GM12878 (cell line): ENCODE data around the gene USP9X. TPM values are rescaled to one million over a fixed set of nuclear protein-coding genes. Genes with fewer than 3 reads are reported as not detected.

Experiments
- CBX3 ChIP-seq: fragments of 200-600 bp; sonication (generic); IDR thresholded peaks from 2 replicates; pipeline ENCODE4 v1.6.1; 2016; ENCODE audit warnings: low read depth, borderline replicate concordance
- FOXK2 ChIP-seq: fragments of 450-650 bp; IDR thresholded peaks from 2 replicates; pipeline ENCODE4 v1.6.1; 2017; ENCODE audit warnings: mild to moderate bottlenecking, moderate library complexity
- GABPA ChIP-seq: IDR thresholded peaks from 2 replicates; pipeline ENCODE4 v1.6.1; 2014; ENCODE audit warnings: antibody characterized with exemption, low read depth, mild to moderate bottlenecking, inconsistent platforms
- HSF1 ChIP-seq: fragments of 150-350 bp; IDR thresholded peaks from 2 replicates; pipeline ENCODE4 v1.6.1; 2014; ENCODE audit warnings: mild to moderate bottlenecking, low read depth, low read length
- KAT2A ChIP-seq: conservative IDR thresholded peaks from 2 replicates; pipeline ENCODE4 v1.6.1; 2011; ENCODE audit warnings: low read depth, low read length; ENCODE audit not compliant: control insufficient read depth
- KLF5 ChIP-seq: fragments of 450-650 bp; IDR thresholded peaks from 2 replicates; pipeline ENCODE4 v1.6.1; 2014; ENCODE audit warnings: mild to moderate bottlenecking; ENCODE audit not compliant: partially characterized antibody
- MAX ChIP-seq: IDR thresholded peaks from 2 replicates; pipeline ENCODE4 v1.6.1; 2012; ENCODE audit warnings: low read depth, low read length, improper control_type of control experiment
- MLLT1 ChIP-seq: fragments of 450-650 bp; IDR thresholded peaks from 2 replicates; pipeline ENCODE4 v1.6.1; 2016; ENCODE audit warnings: mild to moderate bottlenecking
- MTA2 ChIP-seq: fragments of 450-650 bp; IDR thresholded peaks from 2 replicates; pipeline ENCODE4 v1.6.1; 2016; ENCODE audit warnings: low read depth, mild to moderate bottlenecking, moderate library complexity
- PRDM15 ChIP-seq: fragments of 450-650 bp; formaldehyde crosslinking; IDR thresholded peaks from 2 replicates; pipeline ENCODE4 v1.4.0; 2020; ENCODE audit warnings: mild to moderate bottlenecking, moderate library complexity
- RCOR1 ChIP-seq: conservative IDR thresholded peaks from 2 replicates; pipeline ENCODE4 v1.6.1; 2012; ENCODE audit warnings: low read depth, low read length, improper control_type of control experiment
- ZBTB11 ChIP-seq: fragments of 450-650 bp; formaldehyde crosslinking; IDR thresholded peaks from 2 replicates; pipeline ENCODE4 v1.5.0; 2022; ENCODE audit warnings: mild to moderate bottlenecking, missing genetic modification characterization
- polyA plus RNA-seq, 11 experiments: library from polyadenylated mRNA; depleted of rRNA in 4 of 11; unstranded in 6 of 11; stranded (reverse) in 5 of 11; fragments of >200 nt; fragmentation: Nextera tagmentation in 4 of 11; fragmentation: Illumina TruSeq in 1 of 11; extraction: Ambion mirVana in 4 of 11; extraction: Trizol in 1 of 11; gene quantifications; 1 replicate in 1 of 11; 2 replicates in 10 of 11; pipeline versions ENCODE4 v1.2.1 to v1.2.3, GENCODE V29; 2011 to 2016; ENCODE audit warnings: inconsistent platforms in 2 of 11, missing spikeins in 2 of 11, low read depth in 1 of 11
- total RNA-seq, 4 experiments: library from RNA; depleted of rRNA in 3 of 4; stranded (reverse); fragments of >200 nt in 3 of 4; fragmentation: Illumina TruSeq in 1 of 4; extraction: Trizol in 1 of 4; gene quantifications; 2 replicates each; pipeline versions ENCODE4 v1.2.1 to v1.2.3, GENCODE V29; 2013 to 2021

USP9X gene
- total and polyA plus RNA-seq, 10 of the 15 experiments (the other 5 are each of a cell fraction or from before 2014, with no cell fraction given): 9.3 to 61.6 (median 31.7) TPM

GRCh38 chrX:41259516-41259915 lies 174.3 kb downstream of the USP9X start (continued):
- TF ChIP-seq CBX3 (no peak), RCOR1 (no peak), FOXK2 (no peak), MAX (no peak), KLF5 (no peak), GABPA (no peak), MLLT1 (no peak), ZBTB11 (CRISPR knock-in tag) (no peak), HSF1 (no peak), KAT2A (no peak), MTA2 (no peak), PRDM15 (CRISPR knock-in tag) (no peak)
